SIG-M5 treated with dmso at 0.1 percent for 504 hours (cell line): ENCODE measurements around the gene DOK7.

Experiments used
- DNase-seq: peaks from one replicate; lab custom pipeline; 2025; ENCODE audit not compliant: unreplicated experiment; lab: John Stamatoyannopoulos, UW

The DOK7 gene, protein sequence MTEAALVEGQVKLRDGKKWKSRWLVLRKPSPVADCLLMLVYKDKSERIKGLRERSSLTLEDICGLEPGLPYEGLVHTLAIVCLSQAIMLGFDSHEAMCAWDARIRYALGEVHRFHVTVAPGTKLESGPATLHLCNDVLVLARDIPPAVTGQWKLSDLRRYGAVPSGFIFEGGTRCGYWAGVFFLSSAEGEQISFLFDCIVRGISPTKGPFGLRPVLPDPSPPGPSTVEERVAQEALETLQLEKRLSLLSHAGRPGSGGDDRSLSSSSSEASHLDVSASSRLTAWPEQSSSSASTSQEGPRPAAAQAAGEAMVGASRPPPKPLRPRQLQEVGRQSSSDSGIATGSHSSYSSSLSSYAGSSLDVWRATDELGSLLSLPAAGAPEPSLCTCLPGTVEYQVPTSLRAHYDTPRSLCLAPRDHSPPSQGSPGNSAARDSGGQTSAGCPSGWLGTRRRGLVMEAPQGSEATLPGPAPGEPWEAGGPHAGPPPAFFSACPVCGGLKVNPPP

DNA sequence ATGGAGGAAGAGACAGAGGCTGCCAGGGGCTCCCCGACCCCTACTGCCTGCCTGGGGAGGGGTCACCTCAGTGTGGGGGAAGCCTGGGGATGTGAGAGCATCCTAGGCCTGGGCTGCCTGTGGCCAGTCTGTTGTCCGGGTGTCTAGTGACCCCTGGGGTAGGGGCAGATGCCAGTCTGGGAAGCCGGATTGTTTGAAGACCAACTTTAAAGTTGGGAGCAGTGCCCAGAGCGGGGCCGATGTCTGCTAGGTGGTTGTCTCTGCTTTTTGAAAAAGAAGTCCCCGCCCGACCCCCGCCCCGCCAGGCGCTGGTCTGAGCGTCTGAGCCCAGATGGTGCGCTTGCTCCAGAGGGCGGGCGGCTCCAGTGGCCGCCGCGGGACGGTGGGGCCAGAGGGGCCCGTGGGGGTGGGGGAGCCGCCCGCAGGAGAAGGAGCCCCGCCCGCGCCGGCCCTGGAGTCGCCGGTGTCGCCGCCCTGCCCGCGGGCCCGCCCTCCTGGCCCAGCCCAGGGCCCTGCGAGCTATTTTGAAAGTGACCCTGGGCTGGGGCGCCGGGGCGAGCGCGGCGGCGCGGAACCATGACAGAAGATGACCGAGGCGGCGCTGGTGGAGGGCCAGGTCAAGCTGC, at the start of gene DOK7:
DOK7 (plus strand) TSS at position 517 of the 626 bp plus-strand sequence; CDS start at position 587, 70 bp downstream.
- DNase-seq = no peak

DNA sequence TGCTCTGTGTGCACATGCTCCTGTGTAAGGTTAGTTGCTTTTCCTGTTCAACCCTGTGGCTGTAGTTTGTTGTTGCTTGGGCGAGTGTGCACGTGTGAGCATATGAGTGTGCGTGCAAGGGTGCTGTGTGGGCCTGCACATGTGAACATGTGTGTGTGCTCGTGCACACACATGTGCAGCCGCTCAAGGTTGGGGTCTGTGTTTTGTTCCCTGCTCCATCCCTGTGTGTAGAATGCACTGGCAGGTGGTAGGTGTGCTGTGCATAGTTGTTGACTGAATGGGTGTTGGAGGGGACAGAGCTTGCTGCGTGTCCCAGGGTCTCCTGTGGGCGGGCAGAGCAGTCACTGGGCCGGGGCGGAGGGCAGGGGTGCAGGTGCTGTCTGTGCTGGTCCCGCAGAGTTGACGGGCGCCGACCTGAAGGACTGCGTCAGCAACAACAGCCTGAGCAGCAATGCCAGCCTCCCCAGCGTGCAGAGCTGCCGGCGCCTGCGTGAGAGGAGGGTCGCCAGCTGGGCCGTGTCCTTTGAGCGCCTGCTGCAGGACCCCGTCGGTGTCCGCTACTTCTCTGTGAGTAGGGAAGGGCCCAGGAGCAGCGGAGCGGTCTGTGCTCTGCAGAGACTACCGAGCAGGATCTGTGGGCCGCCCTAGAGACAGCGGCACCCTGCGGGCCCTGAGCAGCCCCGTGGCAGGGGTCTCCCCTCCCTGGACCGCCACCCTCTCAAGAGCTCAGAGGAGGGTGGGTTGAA, 49.3 kb upstream of the DOK7 start:
- no peak for DNase-seq

DNA sequence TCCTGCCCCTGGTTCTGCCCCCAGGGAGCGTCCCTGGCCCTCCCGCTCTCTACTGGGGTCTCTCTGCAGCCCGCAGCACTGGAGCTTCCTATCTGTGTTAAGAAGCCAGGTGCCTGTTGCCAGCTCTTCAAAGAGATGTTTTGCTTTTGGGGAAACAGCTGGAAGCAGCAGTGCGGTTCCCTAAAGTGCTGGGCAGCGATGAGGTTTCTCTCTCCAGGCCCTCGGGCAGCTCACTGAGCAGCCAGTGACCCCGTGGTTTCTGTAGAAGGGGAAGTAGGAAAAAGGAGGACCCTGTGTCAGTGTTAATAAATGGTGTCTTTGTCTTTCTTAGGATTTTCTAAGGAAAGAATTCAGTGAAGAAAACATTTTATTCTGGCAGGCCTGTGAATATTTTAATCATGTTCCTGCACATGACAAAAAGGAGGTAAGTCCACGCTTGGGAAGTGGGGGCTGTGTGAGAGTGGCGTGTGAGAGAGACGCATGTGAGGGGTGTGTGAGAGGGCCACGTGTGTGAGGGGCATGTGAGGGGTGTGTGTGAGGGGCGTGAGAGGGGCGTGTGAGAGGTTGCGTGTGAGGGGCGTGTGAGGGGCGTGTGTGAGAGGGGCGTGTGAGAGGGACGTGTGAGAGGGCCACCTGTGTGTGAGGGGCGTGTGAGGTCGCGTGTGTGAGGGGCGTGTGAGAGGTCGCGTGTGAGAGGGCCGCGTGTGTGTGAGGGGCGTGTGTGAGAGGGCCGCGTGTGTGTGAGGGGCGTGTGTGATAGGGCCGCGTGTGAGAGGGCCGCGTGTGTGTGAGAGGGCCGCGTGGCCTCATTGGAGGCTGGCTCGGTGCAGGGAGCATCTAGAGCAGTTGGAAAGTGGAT, 48.5 kb upstream of the DOK7 start:
- DNase-seq = peak; percentile 30

DNA sequence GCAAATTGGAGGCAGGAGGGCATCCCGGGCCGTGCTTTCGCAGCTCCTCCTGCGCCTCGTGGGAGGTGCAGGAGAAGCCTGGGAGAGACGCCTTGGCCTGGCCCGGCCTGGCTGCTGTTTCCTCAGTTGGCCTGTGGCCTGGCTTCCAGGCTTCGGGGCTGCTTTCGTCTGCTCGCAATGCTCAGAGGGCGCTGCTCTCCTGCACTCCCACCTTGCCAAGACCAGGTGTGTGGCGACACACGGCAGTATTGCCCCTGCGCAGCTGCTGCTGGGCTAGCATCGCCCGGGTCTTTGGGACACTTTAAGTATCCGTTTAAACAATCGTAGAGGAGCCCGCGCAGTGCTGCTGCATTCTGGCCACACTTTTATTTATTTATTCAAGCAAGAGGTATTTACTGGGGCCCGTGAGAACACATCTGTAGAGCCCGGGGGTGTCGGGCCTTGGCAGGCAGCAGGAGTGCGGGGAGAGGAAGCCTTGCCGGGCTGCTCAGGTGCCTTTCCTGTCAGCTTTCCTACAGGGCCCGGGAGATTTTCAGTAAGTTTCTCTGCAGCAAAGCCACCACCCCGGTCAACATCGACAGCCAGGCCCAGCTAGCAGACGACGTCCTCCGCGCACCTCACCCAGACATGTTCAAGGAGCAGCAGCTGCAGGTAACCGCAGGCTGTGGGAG, 47.5 kb upstream of the DOK7 start:
- DNase-seq = no peak

DNA sequence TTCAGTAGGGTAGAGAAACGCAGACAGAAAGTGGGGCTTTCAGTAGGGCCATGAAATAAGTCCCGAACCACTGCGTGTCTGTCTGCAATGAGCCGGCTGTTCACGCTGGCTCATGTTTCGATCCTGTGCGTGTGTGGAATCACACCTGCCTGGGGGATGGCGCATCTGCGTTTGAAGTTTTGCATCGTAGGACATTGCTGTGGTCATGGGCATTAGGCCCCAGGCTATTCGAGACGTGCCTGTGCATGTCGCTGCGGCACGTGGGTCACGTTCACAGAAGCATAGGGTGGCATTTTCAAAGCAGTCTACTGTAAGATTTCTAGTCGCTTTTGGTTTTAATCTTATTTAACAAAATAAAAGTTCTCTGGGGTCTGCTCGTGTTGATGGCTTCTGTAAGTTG, 46.8 kb upstream of the DOK7 start:
- DNase-seq = no peak

DNA sequence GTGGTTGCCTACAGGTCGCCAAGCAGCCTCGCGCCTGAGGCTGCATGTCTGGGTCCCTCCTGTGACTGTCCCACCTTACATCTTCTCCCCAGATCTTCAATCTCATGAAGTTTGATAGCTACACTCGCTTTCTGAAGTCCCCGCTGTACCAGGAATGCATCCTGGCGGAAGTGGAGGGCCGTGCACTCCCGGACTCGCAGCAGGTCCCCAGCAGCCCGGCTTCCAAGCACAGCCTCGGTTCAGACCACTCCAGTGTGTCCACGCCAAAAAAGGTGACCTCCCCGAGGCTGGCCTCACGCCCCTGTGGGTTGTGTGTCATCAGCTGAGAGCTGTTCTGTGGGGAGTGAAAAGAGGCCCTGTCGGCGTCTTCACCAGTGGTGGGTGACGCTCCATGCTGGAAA, 46.3 kb upstream of the DOK7 start:
- DNase-seq = no peak

DNA sequence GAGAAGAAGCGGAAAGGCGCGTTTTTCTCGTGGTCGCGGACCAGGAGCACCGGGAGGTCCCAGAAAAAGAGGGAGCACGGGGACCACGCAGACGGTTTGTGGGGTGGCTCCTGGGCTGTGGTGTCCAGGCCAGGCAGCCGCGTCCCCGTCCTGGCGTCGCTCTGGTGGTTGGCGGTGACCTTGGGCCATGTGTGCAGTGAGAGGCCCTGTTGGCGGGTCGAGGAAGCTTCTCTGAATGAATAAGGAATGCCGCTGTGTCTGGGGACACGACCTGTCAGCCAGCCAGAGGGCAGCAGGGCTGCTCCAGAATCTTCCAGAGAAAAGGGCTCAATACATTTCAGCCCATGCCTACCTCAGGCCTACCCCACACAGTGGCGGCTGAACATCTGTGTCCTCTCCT, 45.7 kb upstream of the DOK7 start:
- DNase-seq = no peak

DNA sequence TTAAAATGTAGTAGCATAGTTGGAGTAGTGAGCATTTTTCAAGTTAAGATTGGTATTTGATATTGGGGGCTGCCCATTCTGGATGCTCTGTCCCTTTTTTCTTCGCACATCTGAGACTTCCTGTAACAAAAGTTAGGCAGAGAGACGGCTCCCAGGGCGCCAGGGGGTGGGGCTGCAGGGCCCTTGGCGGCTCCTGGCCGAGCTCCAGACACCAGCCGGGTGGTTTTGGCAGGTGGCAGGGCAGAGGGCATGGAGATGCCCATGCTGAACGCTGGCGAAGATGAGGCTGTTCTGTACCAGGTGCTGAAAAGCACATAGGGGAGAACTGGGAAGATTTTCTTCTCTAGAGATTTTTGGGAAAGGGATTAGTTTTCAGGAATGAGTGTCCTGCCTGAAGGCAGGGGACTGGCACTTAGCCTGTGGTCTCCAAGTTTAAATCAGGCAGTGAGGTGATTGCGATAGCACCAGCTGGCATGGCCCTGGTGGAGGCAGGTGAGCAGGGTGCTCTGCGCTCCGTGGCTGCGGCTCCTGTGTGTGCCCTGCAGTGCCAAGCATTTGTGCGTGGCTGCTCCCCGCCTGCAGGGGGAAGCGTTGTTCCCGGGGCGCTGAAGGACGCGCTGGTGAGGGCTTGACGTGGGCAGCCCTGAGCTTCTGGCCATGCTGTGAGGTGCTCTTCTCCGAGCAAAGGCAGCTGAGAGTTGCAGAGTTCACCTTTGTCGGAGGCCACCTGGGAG, 44.9 kb upstream of the DOK7 start:
- no peak for DNase-seq

DNA sequence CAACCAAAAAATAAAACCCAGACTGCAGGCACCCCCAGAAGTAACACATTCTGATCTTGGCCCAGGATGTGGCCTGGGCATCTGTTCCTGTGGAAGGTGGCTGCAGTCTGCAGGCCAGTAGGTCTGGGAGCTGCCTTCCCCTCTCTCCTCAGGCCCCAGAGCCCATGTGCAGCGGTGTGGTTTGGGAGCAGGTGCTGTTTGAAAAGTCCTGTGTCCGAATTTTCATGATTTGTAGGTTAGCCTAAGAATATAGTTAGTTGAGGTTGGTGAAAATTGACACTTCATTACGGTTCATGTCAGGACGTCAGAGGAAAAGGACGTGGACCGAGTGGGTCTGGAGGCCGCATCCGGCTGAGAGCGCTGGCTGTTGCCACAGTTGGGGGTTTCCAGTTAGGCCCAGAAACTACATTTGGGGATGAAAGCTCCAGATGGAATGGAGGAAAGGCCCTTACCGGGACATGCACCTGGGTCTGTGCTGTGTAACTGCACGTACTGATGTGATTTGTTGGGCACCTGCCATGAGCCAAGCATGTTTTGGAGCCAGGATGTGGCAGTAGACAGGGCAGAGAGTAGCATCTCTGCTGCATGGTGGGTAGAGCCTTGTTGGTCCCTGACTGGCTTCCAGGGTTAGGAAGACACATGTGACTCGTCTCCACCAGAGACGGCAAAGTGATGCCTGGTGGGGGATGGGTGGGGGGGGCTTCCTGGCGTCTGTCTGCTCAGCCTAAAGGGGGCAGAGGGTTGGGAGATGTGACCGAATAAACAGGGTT, 43.1 kb upstream of the DOK7 start:
- DNase-seq = no peak

DNA sequence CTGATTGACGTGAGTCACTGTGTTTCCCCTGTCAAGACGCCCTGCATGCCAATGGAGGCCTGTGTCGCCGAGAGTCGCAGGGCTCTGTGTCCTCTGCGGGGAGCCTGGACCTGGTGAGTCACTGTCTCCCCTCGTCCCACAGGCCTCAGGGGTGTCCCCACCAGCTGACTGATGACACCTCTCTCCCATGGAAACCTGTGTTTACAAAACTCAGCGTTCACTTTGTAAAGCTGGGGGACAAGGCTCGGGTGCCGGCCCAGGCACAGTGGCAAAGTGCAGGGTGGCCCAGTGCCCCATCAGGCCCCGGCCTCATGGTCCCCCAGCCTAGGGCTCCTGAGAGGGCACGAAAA, 42.5 kb upstream of the DOK7 start:
- DNase-seq = no peak

DNA sequence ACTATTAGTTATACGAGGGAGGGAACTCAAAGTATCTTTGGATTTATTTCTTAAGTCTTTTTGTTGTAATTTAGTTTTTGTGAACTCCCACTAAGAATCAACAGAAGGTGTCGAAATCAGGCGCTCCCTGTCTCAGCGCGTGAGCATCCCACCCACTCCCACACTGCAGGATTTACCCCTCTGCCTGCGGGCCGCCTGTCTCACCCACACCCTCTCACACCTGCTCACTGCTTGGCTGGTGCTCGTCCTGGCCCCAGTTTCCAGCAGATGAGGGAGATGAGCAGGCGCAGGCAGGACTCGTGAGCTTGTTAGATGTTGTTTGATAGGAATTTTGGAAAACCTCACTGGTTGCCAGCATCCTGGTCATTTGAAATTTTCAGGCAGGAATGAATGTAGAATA, 42.1 kb upstream of the DOK7 start:
- no peak for DNase-seq

DNA sequence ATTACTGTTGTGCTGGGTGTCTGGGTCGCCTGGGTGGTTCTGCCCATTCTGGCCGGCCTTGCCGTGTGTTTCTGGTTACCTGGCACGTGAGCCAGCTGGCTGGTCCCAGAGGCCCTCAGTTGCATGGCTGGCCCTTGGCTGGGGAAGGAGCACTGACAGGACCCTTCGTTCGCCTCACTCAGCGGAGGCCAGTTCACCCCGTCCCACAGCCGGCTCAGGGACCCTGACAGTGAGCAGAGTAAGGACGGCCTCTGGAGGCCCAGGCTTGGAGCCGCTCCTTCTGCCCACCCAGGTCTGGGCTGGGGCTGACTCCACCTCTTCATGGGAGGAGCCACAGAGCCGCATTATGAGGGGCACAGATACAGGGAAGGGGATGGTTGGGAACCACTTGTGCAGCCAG, 41.6 kb upstream of the DOK7 start:
- no peak for DNase-seq

DNA sequence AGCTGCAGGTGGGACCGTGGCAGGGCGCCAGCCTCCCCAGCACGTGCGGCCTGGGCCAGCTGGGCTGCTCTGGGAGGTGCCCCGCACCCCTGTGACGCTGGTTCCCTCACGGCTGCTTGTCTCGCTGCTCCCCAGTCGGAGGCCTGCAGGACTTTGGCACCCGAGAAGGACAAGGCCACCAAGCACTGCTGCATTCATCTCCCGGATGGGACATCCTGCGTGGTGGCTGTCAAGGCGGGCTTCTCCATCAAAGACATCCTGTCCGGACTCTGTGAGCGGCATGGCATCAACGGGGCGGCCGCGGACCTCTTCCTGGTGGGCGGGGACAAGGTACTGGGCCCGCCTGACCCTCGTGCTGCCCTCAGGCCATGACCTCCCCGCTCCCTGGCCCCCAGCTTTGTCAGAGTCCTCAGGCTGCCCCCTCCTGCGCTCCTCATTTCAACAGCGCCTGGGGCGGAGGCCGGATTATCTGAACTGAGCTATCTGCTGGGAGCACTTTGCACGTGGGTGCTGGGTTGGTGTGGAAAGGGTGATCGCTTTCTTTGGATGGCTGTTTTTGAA, 40.8 kb upstream of the DOK7 start:
- no peak for DNase-seq

DNA sequence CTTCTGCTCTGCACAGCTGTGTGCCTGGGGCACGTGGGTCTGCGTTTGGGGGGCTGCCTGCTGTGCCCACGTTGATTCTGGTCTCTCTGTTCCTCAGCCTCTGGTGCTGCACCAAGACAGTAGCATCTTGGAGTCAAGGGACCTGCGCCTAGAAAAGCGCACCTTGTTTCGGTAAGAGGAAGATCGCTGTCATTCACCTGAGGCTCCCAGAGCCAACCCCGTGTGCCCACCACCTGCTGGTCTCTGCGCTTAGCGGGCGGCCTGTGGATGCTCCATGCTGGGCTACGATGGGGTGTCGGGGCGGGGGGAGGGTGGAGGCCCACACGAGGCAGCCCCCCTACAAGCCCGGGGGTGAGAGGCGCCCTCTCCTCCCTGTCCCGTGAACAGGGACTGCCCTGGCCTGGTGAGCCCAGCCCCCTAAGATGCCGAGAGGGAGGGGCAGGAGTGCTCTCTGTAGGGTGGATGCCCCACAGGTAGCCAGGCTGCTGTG, 40.3 kb upstream of the DOK7 start:
- DNase-seq = no peak

DNA sequence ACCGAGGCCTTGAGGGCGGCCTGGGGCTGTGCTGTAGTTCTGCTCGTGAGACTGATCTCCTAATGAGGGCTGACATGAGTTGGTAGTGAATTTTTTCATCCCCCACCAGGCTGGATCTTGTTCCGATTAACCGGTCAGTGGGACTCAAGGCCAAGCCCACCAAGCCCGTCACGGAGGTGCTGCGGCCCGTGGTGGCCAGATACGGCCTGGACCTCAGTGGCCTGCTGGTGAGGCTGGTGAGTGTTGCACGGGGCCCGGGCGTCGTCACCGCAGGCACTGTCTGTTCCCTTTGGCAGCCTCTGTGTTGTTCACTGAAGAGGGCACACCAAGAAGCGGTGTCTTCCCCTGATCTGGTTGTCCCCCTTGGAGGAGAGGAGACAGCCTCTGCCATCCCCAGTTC, 39.7 kb upstream of the DOK7 start:
- no peak for DNase-seq

DNA sequence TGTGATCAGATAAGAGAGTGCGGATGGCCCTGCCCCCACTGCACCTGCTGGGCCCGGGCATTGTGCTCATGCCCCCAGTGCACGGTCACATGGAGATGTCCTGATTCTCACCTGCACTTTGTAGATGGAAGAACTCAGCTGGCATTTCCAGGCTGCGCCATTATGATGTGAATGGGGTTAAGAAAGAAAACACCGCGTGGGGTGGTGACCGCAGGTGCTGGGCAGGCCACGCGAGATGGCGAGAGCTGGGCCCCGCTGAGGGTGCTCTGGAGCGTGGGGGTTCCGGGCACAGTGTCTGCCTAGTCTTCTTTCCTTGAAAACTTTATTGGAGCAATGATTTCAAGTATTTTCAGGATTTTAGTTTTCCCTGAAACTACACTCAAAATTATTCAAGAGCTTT, 39.2 kb upstream of the DOK7 start:
- no peak for DNase-seq

DNA sequence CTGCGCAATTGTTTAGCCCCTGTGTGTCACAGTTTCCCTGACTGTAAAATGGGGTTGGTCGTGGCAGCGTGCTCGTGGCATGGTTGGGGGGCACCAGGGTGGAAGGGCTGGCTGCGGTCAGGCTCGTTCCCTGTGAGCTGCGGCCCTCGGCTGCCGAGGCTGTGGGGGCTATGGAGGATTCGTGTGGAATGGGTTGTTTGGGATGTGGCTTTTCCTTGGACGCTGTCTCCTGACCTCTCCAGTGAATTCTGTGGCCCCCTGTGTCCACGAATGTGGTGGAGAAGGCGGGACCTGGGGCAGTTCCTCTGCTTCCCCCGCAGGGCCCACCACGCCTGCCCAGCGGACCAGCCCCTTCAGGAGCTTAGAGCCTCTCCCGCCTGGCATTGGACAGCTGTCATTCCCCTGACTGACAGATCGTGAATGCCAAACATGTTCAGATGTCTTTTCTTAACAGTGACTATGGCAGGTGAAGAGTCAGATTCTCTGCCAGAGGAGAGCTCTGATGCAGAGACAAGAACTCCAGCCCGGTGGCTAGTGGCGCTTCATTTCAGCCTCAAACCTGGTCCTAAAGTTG, 38.5 kb upstream of the DOK7 start:
- no peak for DNase-seq

DNA sequence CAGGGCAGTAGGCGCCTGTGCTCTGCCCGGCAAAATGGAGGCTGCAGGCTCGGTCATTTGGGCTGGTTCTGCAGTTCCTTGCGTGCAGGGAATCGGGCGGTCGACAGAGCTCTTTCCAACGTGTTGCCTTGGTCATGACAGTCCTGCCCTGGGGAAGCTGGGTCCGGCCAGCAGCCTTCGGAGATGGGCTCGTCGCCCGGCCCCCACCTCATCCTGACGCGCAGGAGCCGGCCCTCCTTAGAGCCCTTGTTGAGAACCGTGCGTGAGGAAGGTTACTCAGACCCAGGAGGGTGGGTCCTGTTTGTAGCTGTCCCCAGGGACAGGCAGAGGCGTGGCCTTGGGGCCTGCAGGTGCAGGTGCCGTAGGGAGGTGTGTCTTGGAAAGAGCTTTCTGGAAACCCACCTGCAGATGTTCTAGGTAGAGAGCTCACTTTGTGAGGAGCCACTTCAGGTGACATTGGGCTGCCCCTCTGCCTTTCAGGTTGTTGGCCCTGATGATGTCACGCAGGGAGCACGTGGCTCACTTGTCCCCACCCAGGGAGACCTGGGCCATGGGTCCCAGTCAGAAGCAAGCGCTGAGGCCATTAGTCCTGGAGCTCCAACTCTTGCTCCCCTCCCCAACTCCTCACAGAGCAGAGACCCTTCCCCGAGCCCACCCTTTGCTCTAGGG, 36.5 kb upstream of the DOK7 start:
- DNase-seq = no peak
